Stimulated activated CD8-positive, alpha-beta memory T cell treated with anti-CD3 and anti-CD28 coated beads, Interleukin-12 subunit alpha, Interleukin-12 subunit beta, amount 100 ng/mL, for 1 hour (primary cell): ENCODE measurements around the gene RO60.
"Not testable (repeated sequence)": the region's sequence is repeated elsewhere in the genome, so short reads cannot be mapped to it uniquely, and the experiment has no call there.

Experiments used
- DNase-seq: peaks from one replicate; pipeline ENCODE4 v3.0.0-alpha.2; 2020; ENCODE audit warnings: low read depth

Gene RO60

DNA sequence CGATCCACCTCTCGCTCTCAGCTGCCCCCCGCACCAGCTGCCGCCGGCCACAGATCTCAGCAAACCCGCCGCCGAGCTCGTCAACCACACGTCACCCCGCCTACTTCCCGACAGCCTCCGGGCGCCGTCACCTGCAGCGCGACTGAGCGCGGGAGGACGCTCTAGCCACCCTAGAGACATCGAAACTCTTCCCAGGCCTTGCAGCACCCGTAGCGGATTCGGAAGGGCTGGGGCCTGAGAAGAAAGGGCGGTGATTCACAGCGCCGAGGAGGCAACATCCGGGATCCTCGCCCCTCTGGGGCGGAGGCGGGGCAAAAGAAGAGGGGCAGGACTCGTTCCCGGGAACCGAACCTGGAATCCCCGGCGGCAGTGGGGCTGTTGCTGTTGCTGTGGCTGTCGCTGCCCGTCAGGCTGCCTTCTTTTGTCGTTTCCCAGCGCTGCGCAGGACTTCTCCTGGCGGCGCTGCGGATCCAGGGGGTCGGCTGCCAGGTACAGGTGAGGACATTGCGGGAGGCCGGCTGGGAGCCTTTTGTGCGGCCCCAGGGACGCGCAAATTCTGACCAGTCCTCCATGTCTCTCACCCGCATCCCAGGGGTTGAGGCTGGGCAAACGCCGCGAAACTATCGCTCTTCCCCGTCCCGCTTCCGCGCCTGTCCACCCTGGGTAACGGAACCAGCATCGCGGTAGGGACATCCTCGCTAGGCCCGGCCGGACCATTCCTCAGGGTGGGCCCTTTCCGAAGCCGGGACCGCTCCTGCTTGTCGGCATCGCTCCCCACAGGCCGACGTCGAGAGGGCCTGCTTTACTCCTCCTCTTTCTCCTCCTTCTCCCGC is at the start of gene RO60, which contains the start of gene UCHL5:
TSS of gene RO60 (plus strand) at position 331 of the 833 bp plus-strand sequence. CDS start 9,443 bp downstream, outside the sequence.
TSS of gene UCHL5 (minus strand) at position 79 of the 833 bp plus-strand sequence. CDS start 100 bp downstream, outside the sequence.
- DNase-seq, result peak; percentile 89

DNA sequence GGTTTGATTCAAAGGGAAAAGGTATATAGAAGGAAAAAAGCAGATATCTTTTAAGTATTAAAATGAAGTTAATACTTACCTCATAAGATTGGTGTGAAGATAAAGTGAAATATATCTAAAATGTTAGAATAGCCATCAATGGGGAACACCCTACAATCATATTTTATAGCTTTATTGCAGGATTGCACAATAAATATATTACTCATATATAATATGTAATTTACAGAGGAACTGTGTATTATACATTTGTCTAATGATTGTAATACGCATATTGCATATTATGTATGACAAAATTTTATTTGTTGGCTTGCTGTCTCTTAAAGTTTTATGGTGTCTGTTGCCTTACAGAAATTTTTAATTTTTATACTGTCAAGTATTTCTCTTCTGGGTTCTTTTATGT is 48.0 kb upstream of the RO60 start:
- no peak for DNase-seq

DNA sequence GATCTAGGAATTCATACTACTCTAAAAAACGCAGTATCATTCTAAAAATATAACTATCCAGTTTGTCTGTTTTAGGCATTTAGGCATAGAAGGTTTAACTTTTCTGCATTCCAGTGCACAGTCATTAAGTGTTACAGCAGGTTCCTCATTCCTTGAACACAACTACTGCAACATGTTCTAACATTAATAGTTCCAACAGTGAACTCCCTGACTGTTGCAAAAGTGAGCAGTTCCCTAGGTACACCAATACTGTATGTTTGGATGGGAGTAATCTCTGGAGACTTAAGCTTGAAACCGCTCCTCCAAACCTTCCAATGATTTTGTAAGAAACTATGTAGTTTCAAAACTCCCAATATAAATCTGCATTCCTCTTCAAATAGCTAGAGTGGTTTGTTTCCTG is 46.4 kb upstream of the RO60 start:
- no peak for DNase-seq

DNA sequence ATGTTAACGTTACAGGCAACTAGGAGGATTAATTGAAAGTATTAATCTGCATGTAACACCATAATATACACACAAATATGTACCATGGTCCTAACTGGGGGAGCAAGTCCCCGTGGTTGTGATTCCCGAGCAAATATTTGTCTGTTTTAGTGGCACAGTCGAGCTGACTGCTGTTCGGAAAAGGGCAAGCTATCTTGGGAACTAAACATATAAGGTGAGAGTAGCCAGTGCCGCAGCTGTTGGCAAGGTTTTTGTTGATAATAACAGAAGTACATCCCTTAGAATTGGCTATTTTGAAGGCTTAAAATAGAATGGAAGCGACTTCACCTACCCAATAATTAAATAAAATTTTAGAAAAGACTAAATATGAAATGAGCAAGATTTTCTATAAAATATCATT is 45.7 kb upstream of the RO60 start:
- DNase-seq, result no peak

DNA sequence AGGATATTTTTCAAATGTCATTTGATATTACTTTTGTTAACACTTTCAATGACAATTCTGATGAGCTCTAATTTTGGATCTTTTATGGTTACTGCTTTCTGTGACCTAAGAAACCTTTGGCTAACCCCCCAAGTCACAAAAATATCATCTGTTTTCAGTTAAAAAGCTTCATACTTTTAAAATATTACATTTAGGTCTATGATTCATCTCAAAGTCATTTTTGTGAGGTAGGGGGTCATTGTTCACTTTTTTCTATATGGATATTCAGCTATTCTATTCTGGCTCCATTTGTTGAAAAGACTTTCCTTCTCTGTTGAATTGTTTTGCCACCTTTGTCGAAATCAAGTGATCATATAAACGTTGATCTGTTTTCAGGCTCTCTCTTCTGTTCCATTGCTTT is 45.0 kb upstream of the RO60 start:
- DNase-seq, result no peak

DNA sequence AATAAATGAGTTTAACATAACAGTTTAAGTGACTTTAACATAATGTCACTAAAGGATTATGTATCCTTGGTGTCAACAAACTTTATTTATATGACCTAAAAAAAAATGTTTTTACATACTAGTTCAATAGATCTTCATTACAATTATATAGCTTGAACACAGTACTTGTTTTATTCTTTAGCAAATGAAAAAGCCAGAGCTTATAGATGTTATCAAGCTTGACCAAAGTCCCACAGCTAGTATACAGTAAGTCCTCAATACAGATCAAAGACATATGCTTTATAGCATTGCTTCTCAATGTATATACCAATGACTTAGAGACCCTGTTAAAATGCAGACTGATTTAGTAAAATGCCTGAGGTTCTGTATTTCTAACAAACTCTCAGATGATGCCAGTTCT is 42.6 kb upstream of the RO60 start:
- DNase-seq, result no peak

DNA sequence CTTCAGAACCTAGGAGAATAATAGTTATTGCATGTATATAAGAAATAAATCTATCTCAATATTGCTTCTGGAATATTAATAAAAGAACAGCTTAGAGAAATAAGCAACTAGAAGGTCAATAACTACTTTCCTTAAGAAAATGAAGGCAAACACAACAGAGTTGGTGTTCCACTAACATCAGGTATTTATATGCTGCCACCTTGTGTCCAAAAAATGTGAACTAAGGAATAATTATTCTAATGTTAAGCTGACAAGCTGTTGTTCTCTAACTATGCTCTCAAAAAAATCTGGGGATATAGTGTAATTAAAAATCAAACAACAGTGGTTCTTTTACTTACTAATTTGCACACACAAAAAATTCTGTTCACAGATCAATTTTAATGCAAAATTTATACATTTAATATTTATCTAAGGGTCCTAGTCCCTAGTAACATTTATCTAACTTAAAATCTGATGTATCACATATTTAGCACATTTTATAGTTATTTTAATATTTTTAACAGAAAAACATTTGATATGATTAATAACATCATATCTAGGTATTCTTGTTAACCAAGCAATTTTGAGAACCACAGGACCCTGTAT is 39.9 kb upstream of the RO60 start:
- no peak for DNase-seq

DNA sequence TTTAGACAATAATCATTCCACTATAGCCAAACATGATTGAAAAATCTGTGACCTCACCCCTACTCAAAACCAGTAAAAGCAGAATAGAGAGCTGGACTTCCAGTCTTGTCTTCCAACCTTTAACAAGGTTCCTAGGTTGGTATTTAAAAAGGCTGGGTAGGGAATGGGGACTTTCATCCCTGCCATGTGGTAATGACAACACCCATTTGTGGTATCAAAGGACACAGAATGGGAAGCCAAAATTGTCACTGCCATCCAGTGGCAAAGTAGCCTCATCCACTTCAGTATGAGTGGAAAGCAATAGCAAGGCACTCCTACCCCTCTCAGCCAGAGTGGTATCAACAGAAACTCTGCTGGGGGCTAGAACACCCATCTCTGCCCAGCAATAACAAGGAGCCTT is 34.2 kb upstream of the RO60 start:
- DNase-seq, result no peak

DNA sequence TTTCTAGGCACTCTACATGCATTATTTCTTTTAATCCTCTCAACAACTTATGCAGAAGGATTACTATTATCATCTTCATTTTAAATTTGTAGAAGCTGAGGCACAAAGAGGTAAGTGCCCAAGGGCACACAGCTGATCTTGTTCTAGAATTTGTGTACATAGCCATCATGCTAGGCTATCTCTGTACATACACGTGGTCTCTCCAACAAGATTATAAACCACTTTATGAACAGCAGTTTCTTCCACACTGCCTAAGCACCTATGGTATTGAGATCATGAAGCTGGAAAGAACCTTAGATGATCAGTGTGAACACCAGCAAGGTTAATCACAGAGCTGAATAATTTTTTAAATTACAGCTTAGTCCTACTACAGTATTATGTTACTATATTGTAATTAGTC is 29.1 kb upstream of the RO60 start:
- no peak for DNase-seq

DNA sequence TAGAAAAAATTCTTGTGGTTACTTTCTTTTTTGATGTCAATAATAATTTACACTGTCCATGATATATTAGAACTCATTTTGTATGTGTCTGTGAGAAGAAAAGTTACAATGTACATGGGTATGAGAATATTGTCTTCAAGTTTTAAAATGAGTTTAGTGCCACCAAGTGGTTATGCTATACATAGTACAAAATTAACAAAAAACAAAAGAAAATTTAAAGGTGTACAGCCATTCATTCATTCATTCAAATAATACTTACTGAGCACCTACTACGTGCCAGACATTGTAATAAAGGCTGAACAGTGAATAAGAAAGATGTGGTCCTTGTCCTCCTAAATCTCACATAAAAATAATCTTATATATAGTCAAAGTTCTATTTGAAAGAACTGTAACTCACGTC is 28.0 kb upstream of the RO60 start:
- DNase-seq, result no peak

DNA sequence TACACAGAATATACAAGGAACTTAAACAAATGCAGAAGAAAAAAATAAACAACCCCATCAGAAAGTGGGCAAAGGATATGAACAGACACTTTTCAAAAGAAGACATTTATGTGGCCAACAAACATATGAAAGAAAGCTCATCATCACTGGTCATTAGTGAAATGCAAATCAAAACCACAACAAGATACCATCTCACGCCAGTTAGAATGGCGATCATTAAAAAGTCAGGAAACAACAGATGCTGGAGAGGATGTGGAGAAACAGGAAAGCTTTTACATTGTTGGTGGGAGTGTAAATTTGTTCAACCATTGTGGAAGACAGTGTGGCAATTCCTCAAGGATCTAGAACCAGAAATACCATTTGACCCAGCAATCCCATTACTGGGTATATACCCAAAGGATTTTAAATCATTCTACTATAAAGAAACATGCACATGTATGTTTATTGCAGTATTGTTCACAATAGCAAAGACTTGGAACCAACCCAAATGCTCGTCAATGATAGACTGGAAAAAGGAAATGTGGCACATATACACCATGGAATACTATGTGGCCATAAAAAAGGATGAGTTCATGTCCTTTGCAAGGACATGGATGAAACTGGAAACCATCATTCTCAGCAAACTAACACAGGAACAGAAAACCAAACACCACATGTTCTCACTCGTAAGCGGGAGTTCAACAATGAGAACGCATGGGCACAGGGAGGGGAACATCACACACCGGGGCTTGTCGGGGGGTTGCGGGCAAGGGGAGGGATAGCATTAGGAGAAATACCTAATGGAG is 26.6 kb upstream of the RO60 start:
- not testable (repeated sequence) for DNase-seq

DNA sequence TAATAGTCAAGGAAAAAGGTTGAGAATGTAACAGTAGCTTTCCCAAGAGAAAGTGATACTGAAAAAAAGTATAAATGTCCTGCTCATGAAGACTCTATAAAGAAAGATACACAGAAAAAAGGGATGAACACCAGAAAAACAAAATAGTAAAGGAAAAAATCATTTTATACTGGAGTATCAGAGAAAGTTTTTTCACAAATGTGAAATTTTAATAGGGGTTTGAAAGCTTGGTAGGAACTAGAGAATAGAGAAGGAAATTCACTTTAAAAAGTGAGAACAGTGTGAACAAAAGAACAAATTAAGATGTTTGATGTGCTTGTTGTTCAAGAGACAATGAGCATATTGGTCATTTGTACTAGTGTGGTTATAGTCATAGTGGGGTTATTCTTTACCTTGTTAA is 25.8 kb upstream of the RO60 start:
- no peak for DNase-seq

DNA sequence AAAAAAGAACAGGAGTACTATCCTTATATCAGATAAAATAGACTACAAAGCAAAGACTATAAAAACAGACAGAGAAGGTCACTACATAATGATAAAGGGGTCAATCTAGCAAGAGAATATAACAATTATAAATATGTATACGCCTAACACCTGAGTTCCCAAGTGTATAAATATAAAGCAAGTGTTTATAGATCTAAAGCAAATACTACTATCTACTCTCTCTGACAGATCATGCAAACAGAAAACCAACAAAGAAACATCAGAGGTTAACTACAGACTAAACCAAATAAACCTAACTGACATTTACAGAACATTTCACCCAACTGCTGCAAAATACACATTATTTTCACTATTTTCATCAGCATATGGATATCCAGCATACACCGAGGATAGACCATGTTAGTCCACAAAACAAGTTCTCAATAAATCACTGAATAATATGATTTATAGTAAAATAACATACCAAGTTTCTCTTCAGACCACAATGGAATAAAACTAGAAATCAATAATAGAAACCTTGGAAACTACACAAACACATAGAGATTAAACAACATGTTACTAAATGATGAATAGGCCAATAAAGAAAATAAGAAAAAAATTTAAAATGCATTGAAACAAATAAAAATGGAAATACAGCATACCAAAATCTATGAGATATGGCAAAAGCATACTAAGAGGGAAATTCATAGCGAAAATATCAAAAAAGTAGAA is 22.9 kb upstream of the RO60 start:
- no peak for DNase-seq

DNA sequence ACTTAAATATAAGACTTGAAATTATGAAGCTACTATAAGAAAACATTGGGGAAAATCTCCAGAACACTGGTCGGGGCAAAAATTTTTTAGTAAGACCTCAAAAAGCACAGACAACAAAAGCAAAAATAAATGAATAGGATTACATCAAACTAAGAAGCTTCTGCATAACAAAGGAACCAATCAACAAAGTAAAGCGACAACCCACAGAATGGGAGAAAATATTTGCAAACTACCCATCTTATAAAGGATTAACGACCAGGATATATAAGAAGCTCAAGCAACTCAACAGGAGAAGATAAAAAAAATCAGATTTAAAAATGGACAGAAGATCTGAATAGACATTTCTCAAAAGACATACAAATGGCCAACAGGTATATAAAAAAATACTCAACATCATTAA is 19.4 kb upstream of the RO60 start:
- no peak for DNase-seq

DNA sequence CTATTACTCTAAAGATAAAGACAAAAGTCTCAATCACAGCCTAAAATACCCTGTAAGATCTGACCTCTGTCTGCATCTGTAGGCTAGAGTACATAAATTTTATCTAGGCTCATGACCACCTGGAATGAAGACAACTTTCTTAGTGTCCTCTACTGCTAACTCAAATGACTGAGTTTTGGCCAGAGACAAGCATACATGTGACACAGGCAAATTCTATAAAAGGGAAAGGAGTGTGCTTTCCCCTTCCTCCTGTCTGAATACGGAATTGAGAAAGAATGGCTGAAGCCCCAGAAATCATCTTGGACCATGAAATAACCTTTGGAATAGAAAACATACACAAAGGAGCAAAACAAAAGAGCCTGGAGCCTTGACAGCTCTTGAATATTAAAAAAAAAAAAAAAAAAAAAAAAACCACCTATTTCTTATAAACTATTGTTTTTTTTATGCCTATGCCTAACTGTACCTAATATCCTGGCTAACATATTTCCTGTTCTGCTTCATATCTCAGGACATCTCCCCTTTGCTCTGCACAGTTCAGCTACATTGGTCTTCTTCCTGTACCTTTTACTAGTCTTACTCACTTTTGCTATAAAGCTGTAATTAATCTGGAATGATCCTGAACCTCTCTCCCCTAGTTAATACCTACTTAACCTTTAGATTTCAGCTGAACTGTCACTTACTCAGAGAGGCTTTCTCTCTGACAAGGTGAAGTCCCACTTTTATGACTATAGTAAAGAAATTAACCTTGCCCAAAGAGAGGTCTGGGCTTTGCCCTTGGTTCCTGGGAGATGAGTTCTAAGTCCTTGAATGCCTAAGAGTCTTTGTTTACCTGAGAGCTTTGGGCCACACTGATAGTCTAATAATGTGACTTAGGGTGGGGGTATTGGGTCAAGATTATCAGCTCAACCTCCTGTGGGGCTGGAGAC is 16.4 kb upstream of the RO60 start:
- DNase-seq, result no peak

DNA sequence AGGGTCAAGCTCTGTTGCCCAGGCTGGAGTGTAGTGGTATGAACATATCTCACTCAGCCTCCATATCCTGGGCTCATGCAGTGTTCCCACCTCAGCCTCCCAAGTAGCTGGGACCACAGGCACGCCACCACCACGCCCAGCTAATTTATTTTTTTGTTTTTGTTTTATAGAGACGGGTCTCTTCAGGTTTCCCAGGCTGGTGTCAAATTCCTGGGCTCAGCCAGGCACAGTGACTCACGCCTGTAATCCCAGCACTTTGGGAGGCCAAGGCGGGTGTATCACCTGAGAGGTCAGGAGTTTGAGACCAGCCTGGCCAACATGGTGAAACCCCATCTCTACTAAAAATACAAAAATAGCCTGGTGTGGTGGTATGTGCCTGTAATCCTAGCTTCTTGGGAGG is 10.5 kb upstream of the RO60 start:
- not testable (repeated sequence) for DNase-seq

DNA sequence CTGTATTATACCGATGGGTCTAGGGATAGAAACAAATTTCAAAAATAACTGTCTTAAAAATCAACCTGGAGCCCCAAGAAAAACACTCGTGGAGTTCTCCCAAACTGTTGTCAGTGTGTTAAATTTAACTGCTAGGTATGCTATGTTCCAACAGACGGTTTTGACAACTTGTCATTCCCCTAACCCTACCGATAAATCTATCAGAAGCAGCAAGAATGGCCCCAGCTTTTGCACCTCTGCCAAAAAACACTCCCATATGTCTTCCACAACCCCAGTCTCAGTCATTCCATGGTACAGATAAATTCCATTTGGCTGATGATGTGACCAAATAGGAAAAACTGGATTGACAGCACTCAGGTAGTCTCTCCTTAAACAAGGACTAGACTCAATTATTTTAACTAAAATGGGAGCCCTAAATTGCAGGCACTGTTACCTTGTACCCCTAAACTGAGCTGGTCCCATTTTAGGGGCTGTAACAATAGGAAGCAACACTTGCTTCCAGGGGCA is 5.2 kb upstream of the RO60 start:
- no peak for DNase-seq

DNA sequence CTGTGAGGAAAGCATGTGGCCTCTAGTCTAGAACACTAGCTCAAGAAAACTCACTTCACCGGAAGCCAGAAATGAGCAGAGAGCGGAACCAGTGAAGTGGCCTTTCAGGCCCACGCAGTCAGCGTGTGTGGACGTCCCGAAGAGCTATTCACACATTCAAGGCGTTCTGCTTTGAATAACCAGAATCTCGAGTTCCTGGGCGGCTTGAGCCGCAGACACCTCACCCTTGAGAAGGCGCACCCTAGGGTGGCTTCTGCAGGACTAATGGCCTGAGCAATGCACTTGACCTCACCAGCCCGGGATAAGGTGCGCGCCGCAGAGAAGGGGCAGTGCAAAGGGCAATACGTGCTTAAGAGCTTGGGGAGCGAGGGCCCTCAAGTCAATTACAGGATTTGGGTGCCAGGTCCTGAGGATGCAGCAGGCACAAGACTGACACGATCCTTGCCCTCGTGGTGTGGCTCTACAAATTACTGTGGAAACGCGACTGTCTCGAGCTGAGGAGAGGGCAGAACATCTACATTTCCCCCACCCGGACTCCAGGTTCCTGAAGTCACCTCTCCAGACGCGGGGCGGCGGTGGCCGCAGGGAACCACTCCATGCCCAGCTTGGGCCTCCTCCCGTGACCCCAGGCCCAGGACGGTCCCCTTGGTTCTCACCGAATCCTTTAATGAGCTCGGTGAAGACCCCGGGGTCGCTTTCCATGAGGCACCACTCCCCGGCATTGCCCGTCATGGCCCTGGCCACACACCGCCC is 707 bp upstream of the RO60 start:
- DNase-seq, result peak; percentile 20

DNA sequence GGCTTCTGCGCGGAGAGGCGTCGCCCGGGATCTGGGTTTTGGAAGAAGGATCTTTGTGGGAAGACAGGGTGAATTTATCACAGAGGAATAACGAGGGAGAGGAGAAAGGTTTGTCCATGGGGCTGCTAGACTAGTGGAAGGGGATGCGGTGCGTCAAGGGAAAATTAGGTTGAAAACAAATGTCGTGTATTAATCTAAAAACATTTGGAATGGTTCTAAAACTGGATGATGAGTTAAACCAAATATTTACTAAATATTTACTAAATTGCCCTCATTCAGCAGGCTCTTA is 647 bp downstream of the RO60 start:
- no peak for DNase-seq

DNA sequence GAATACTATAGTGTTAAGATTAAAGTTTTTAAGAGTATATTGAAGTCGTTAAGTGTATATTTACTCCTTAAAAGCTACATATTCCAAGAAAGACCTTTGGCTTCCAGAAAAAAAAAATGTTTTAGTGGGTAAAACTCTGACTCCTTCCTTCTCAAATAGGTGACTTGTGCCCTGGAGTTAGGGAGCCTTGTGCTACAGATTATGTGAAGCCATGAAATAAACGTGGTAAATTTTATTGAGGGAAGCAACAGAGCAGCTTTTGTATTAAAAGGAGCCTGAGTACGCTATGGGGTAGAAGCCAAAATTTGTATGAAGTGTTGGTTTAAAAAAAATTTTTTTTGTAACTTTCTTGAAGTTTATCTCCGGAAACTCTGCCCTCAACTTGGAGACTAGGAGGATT is 994 bp downstream of the RO60 start:
- no peak for DNase-seq
